Stimulated activated naive CD8-positive, alpha-beta T cell treated with anti-CD3 and anti-CD28 coated beads, Interleukin-15, Interleukin-2, amounts not matched to agents 100 ng/mL and 50 ng/mL, for 24 hours (primary cell): ENCODE data around the gene AFF3.

ENCODE experiments used
- H3K27ac Mint-ChIP-seq: one replicate; pipeline ENCODE4 v1.8.0; 2021; ENCODE audit warnings: mild to moderate bottlenecking, mixed read lengths
- H3K27me3 Mint-ChIP-seq: one replicate; pipeline ENCODE4 v1.8.0; 2021; ENCODE audit warnings: mixed read lengths
- H3K36me3 Mint-ChIP-seq: one replicate; pipeline ENCODE4 v1.8.0; 2021; ENCODE audit warnings: low read depth, mixed read lengths
- H3K4me1 Mint-ChIP-seq: one replicate; pipeline ENCODE4 v1.8.0; 2021; ENCODE audit warnings: low read depth, mixed read lengths
- H3K4me3 Mint-ChIP-seq: one replicate; pipeline ENCODE4 v1.8.0; 2021; ENCODE audit warnings: mild to moderate bottlenecking, mixed read lengths
- H3K9me3 Mint-ChIP-seq: one replicate; pipeline ENCODE4 v1.8.0; 2021; ENCODE audit warnings: mixed read lengths

Gene AFF3

DNA sequence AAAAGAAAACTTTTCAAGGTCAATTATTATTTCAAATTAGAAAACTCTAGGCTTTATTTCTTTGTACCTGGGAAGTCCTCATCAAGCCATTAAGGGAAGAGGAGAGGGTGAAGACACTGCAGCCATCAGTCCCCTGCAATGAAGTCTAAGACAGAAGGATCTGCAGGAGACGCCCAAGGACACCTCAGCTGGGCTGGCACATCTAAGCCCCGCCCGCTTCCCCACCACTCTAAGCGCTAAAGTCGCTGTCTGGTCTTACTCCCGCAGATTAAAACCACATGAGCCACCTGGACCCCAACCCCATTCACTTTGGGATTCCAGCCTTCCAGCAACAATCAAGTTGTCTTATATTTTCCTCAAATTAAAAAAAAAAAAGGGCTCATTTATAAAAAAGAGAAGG is 104.4 kb downstream of the AFF3 start:
- no peaks in the 10 kb centered on the region for H3K27me3 Mint-ChIP-seq
- no peak overlapping the region for H3K27ac Mint-ChIP-seq
- no peaks in the 10 kb centered on the region for H3K9me3 Mint-ChIP-seq
- H3K36me3 Mint-ChIP-seq: no peaks in the 10 kb centered on the region
- H3K4me1 Mint-ChIP-seq: no peaks in the 10 kb centered on the region
- H3K4me3 Mint-ChIP-seq: no peak overlapping the region

DNA sequence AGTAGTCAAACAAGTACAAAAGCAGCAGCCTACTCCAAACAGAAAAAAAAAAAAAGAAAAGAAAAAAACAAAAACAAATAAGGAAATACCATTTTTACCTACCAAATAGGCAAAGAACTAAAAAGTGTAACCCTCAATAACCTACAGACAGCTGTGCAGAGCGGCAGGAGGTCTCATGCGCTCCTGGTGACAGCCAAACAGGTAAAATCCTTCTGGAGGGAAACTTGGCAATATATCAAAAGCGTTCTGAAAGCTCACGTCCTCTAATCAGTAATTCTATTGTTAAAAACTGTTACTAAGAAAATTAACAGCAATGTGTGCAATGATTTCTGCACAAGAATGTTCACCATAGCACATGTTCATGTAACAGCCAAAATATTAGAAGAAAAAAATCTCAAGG is 105.6 kb downstream of the AFF3 start:
- H3K27me3 Mint-ChIP-seq: no peaks in the 10 kb centered on the region
- no peaks in the 10 kb centered on the region for H3K36me3 Mint-ChIP-seq
- H3K9me3 Mint-ChIP-seq: no peaks in the 10 kb centered on the region
- H3K27ac Mint-ChIP-seq: no peak overlapping the region
- H3K4me1 Mint-ChIP-seq: no peaks in the 10 kb centered on the region
- H3K4me3 Mint-ChIP-seq: no peak overlapping the region

DNA sequence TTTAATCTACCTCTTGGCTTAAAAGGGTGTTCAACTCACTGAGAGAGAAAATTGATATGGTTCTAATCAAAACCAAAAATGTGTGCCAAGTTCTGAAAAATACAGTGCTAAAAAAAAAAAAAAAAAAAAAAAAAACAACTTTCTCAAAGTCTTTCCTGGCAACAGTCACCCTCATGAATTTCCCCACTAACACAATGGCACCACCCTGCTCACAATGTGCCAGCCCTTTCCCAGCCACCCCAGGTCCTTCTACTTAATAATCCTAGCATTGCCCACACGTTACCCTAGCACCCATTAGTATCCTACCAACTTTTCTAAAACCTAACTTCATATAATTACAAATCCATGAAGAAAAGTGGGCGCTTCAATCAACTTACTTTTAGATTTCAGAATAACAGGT is 106.4 kb downstream of the AFF3 start:
- H3K9me3 Mint-ChIP-seq: no peaks in the 10 kb centered on the region
- no peaks in the 10 kb centered on the region for H3K4me1 Mint-ChIP-seq
- H3K4me3 Mint-ChIP-seq: no peak overlapping the region
- H3K27me3 Mint-ChIP-seq: no peaks in the 10 kb centered on the region
- H3K27ac Mint-ChIP-seq: no peak overlapping the region
- no peaks in the 10 kb centered on the region for H3K36me3 Mint-ChIP-seq

DNA sequence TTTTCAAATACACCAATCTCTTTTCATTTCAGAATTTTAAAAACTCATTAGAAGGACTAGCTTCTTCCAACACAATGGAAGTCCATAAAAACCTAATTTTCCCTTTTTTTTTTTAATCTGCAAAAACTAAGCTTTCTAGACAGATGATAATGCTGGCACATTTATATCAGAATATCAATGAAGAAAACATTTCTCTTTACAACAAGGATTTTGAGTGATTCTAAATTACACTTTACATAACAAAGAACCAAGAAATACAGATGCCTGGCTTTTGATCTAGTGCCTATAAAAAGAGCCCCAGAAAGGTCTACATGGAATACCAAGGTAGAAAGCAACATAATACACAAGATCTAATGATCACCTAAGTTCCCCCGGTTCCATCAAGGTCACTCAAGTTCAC is 108.0 kb downstream of the AFF3 start:
- no peaks in the 10 kb centered on the region for H3K4me1 Mint-ChIP-seq
- no peak overlapping the region for H3K27ac Mint-ChIP-seq
- no peaks in the 10 kb centered on the region for H3K27me3 Mint-ChIP-seq

DNA sequence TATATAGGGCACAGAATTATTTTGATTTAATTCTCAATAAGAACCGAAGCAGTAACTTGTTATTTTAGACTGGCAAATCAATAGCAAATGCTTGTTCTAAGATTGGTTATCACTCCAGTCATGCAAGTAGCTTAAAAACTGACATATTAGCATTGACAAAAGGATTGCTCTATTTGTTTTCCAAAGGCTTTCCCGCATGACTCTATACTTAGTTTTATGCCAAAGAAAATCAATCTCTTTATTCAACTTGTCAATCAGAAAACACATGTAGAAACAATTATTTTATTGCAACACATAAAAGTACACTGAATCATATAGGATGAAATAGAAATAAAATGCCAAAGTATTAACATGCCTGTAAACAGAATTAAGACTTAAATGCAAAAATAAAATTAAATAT is 108.4 kb downstream of the AFF3 start:
- H3K27ac Mint-ChIP-seq: no peak overlapping the region
- H3K9me3 Mint-ChIP-seq: no peaks in the 10 kb centered on the region
- H3K27me3 Mint-ChIP-seq: no peaks in the 10 kb centered on the region
- no peaks in the 10 kb centered on the region for H3K4me1 Mint-ChIP-seq
- no peaks in the 10 kb centered on the region for H3K36me3 Mint-ChIP-seq
- H3K4me3 Mint-ChIP-seq: no peak overlapping the region

More for the DNA sequence above, 108.0 kb downstream of the AFF3 start:
- Mint-ChIP-seq H3K36me3 (no peaks in the 10 kb centered on the region), H3K9me3 (no peaks in the 10 kb centered on the region), H3K4me3 (no peak overlapping the region)

DNA sequence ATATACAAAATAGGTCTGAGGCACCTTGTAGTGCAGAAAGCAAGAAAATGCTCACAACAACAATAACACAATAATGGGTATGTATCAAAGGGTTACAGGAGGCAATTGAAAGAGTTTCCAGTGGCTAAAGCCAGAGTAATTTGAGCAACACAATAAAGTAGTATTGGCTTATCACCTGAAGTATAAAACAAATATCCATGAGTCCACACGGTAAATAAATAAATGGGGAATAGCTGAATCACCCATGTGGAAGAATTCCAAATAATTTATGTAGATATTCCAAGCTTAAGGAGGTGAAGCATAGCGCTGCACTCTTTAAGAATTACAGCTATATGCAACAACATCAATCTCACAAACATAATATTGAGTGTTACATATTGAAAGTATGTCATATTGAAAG is 110.8 kb downstream of the AFF3 start:
- no peak overlapping the region for H3K27ac Mint-ChIP-seq
- no peaks in the 10 kb centered on the region for H3K4me1 Mint-ChIP-seq
- no peaks in the 10 kb centered on the region for H3K27me3 Mint-ChIP-seq
- H3K9me3 Mint-ChIP-seq: no peaks in the 10 kb centered on the region
- H3K4me3 Mint-ChIP-seq: no peak overlapping the region
- H3K36me3 Mint-ChIP-seq: no peaks in the 10 kb centered on the region

DNA sequence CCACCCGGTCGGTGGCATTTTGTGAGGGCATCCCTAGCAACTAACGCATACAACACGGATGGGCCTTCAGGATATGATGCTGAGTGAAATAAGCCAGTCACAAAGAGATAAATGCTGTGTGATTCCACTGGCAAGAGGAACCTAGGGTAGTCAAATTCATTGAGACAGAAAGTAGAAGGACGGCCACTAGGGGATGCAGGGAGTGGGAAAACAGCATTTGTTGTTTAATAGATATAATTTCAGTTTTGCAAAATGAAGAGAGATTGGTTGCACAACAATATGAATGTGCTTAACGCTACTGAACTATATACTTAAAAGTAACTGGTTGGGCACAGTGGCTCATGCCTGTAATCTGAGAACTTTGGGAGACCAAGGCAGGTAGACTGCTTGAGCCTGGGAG is 112.9 kb downstream of the AFF3 start:
- Mint-ChIP-seq H3K27me3 (no peaks in the 10 kb centered on the region), H3K4me3 (no peak overlapping the region), H3K4me1 (no peaks in the 10 kb centered on the region), H3K9me3 (no peaks in the 10 kb centered on the region), H3K27ac (no peak overlapping the region), H3K36me3 (no peaks in the 10 kb centered on the region)

DNA sequence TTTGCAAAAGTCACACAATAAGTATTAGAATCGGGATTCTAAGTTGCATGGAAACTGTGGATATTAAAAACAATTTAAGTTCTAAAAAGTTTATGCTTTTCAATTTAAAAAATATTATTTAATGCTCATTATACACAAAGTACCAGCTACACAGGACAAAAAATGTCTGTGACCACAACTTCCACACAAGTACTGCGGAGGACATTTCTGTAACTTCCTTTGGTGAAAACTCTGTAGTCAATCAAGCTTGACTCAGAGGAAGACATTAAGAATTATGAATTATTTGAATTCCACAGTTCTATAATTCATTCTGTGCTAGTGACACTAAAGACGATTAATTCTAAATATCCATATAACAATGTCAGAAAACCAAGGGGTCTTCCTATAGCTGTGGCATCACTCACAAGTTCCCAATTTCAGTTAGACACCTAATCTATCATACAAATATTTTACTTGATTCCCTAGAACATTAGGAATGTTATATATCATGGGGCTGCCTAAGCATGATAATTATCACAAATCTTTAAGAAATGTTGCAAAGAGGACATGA is 120.5 kb downstream of the AFF3 start:
- H3K36me3 Mint-ChIP-seq: no peaks in the 10 kb centered on the region
- no peaks in the 10 kb centered on the region for H3K4me1 Mint-ChIP-seq

DNA sequence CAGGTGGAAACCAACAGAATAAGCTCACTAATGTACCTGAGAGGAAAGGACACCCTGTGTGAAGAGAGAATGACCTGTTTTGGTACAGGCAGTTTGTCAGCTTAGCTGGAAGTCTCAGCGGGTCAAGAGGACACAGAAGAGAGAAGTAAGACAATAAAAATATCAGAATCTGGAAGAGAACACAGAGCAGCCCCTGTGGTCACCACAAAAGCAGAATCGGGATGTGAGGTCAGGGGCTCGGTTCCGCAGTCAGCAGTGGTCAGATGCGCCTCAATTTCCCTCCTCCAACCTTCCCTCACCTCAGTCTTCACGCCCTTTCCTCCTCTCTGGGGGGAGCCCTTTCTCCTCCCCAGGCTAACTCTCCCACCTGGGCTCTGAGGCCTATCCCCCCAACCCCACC is 122.9 kb downstream of the AFF3 start:
- Mint-ChIP-seq H3K36me3 (no peaks in the 10 kb centered on the region), H3K9me3 (no peaks in the 10 kb centered on the region), H3K27ac (no peak overlapping the region), H3K27me3 (no peaks in the 10 kb centered on the region), H3K4me1 (no peaks in the 10 kb centered on the region), H3K4me3 (no peak overlapping the region)

More for the DNA sequence above, 120.5 kb downstream of the AFF3 start:
- H3K9me3 Mint-ChIP-seq: no peaks in the 10 kb centered on the region
- no peaks in the 10 kb centered on the region for H3K27me3 Mint-ChIP-seq
- no peak overlapping the region for H3K27ac Mint-ChIP-seq
- no peak overlapping the region for H3K4me3 Mint-ChIP-seq

DNA sequence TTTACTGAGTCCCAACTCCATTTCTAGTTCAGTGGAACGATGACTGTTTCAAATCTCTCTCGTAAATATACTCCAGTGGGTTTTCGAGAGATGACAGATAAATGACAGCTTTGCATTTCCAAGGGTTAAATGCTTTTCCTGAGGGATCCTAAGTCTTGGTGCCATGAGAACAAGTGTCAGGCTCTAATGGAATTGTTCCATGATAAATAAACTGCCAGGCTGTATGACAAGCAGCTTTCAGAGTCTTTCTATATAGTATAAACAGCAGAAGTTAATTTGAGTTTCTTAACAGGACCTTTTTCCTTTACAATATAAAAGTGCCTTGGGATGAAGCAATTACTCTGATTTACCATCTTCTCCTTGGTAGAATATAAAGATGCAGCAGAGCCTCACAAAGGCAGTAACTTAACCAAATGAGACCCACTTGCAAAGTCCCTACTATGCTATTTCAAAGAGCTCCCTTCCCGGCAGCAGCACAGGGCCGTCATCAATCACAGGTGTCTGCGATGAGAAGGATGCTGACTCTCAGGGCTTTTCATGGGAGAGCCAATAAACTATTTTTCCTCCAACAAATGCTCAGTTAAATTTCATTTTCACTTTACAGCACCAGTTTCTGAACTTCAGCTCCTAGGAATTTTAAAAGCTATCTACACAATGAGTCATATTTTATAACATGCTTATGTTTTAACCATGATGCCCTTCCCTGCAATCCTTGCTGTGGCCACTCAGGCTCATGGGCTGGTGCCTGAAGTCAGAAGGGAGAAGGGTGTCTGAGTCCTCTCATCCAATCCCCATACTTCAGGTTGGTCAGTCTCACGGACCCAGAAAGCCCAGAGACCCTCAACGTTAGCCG is 123.8 kb downstream of the AFF3 start:
- Mint-ChIP-seq H3K27ac (no peak overlapping the region), H3K4me1 (peaks cover under 1% of the 10 kb centered on the region), H3K9me3 (no peaks in the 10 kb centered on the region), H3K4me3 (no peak overlapping the region), H3K36me3 (no peaks in the 10 kb centered on the region), H3K27me3 (no peaks in the 10 kb centered on the region)

DNA sequence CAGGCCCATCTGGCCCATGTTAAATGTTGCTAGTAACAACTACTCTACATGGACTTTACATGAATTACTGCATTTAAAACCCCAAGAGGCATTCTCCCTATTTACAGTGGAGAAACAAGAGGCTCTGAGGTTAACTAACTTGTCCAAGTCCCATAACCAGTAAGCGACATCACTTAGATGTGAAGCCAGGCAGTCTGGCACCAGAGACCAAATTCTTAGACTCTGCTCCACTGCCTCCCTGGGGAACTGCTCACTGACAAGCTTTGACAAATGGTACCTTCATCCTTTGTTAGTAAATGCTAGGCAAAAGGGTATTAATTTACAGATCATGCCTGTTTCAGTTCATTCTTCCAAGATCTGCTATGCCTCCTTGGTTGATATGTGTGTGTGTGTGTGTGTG is 124.8 kb downstream of the AFF3 start:
- H3K27ac Mint-ChIP-seq: no peak overlapping the region
- no peak overlapping the region for H3K4me3 Mint-ChIP-seq
- H3K27me3 Mint-ChIP-seq: no peaks in the 10 kb centered on the region
- peaks cover 4% of the 10 kb centered on the region for H3K4me1 Mint-ChIP-seq
- H3K36me3 Mint-ChIP-seq: no peaks in the 10 kb centered on the region
- H3K9me3 Mint-ChIP-seq: no peaks in the 10 kb centered on the region

DNA sequence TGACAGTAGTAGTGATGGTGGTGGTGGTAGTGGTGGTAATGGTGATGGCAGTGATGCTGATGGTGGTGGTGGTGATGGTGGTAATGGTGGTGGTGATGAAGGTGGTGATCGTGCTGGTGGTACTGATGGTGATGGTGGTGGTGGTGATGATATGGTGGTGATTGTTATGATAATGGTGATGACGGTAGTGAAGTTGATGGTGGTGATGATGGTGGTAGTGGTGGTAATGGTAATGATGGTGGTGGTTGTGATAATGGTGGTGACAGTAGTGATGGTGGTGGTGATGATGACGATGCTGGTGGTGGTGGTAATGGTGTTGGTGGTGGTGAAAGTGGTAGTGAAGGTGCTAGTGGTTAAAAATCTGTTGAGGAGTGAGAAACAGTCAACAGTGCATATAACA is 125.6 kb downstream of the AFF3 start:
- H3K27me3 Mint-ChIP-seq: no peaks in the 10 kb centered on the region
- no peaks in the 10 kb centered on the region for H3K36me3 Mint-ChIP-seq
- H3K9me3 Mint-ChIP-seq: no peaks in the 10 kb centered on the region
- H3K4me1 Mint-ChIP-seq: peaks cover 4% of the 10 kb centered on the region
- no peak overlapping the region for H3K4me3 Mint-ChIP-seq
- H3K27ac Mint-ChIP-seq: no peak overlapping the region

DNA sequence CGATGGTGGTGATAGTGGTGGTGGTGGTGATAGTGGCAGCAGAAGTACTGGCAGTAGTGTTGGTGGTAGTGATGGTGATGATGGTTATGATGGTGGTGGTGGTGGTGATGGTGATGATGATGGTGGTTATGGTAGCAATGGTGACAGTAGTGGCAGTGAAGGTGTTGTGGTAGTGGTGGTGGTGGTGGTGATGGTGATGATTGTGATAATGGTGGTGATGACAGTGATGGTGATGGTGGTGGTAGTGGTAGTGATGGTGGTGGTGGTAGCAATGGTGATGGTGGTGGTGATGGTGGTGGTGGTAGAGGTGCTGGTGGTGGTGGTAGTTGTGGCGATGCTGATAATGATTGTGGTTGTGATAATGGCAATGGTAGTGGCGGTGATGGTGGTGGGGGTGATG is 126.5 kb downstream of the AFF3 start:
- Mint-ChIP-seq H3K27ac (no peak overlapping the region), H3K9me3 (no peaks in the 10 kb centered on the region), H3K27me3 (no peaks in the 10 kb centered on the region), H3K4me3 (no peak overlapping the region), H3K36me3 (no peaks in the 10 kb centered on the region), H3K4me1 (peaks cover 4% of the 10 kb centered on the region)

DNA sequence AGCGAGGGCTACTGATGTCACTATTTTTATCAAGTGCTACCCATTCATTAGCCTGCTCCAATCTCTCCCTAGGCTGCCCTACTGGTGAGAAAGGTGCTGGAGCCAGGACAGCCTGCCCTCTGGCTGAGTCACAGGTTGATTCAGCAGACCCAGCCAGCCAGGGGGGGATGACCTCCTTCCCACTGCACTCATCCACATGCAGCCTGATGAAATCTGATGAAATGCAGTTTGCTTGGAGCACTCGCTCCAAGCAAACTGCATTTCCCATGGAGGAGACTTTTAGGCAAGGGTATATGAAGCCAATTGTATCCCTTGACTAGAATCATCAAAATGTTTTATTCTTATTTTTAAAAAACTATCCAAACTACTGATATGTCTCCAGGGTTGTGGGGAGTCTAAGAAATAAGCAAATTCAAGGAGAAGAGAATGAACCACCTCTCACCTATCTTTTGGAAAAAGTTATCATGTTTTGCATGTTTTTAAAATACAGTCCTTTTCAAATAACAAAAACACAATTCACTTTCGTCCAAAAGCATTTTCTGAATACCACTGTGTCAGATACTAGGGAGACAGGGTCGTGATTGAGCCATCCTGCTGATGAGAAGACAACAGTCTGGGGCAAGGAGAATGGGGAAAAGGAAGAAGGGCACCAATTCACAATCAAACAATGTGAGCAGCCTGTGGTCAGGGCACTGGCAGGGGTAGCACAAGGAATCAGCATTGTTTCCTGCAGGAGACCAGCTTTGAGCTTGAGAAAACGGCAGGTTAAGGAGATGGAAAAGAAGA is 128.3 kb downstream of the AFF3 start:
- no peaks in the 10 kb centered on the region for H3K27me3 Mint-ChIP-seq
- no peak overlapping the region for H3K27ac Mint-ChIP-seq
- H3K4me1 Mint-ChIP-seq: peaks cover 4% of the 10 kb centered on the region
- H3K36me3 Mint-ChIP-seq: no peaks in the 10 kb centered on the region
- no peak overlapping the region for H3K4me3 Mint-ChIP-seq
- no peaks in the 10 kb centered on the region for H3K9me3 Mint-ChIP-seq

DNA sequence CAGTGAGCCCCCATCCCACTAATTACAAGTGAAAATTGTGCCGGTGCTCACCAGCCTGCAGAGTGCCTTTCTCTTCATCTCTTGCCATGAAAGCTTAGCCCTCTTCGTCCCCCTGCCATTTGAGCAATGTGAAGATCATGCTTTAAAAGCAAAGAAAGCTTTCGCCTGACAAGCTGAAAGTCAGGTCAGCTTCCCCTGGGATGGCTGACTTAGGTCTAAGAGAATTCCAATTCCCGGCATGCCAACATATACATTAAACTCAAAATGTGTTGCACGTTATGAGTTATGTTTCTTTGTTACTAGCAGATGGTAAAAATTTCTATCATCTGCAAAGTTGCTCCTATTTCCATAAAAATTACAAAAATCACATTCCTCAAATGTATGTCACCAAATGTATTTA is 129.8 kb downstream of the AFF3 start:
- peaks cover 4% of the 10 kb centered on the region for H3K4me1 Mint-ChIP-seq
- H3K4me3 Mint-ChIP-seq: no peak overlapping the region
- no peaks in the 10 kb centered on the region for H3K27me3 Mint-ChIP-seq
- H3K27ac Mint-ChIP-seq: no peak overlapping the region
- peaks cover 7% of the 10 kb centered on the region for H3K36me3 Mint-ChIP-seq
- no peaks in the 10 kb centered on the region for H3K9me3 Mint-ChIP-seq
